ENCODE results near the gene STARD8. TPM values are rescaled to one million over a fixed set of nuclear protein-coding genes. Genes with fewer than 3 reads are reported as not detected.
"Not testable (repeated sequence)": the region's sequence is repeated elsewhere in the genome, so short reads cannot be mapped to it uniquely, and the experiment has no call there.

The STARD8 gene
- total and polyA plus RNA-seq, 2 donors (not counting 1 experiment from before 2014, with no cell fraction given): 0.33 to 0.54 TPM

- ChIA-PET CTCF (no interaction called here), POLR2A (no interaction called here)
- H4K20me1 ChIP-seq (ENCODE audit: control insufficient read depth, insufficient read depth, low read length, poor library complexity, severe bottlenecking): no peaks in the 10 kb centered on the region
- no peak for TF ChIP-seq CTCF (IDR thresholded peaks at IDR 0.05)
- no peak for TF ChIP-seq EZH2 (IDR thresholded peaks at IDR 0.05; ENCODE audit: borderline replicate concordance, insufficient read depth, low read depth, low read length, poor library complexity, severe bottlenecking)
- no peaks in the 10 kb centered on the region for H3K36me3 ChIP-seq (replicated peaks in 1 of 2; ENCODE audit: control extremely low read depth in 1 of 2, control insufficient read depth in 1 of 2, extremely low read depth in 1 of 2, insufficient read depth in 2 of 2, low read length in 1 of 2)
- H3K27ac Mint-ChIP-seq: no peak overlapping the region
- no peaks in the 10 kb centered on the region for H3K79me2 ChIP-seq (ENCODE audit: control insufficient read depth, insufficient read depth, low read length)
- no peak for ATAC-seq (ENCODE audit: low read depth)
- no peak overlapping the region for H3K4me2 ChIP-seq (replicated peaks; ENCODE audit: low read depth, low read length, poor library complexity, severe bottlenecking)
- no peaks in the 10 kb centered on the region for H3K4me1 Mint-ChIP-seq
- H3K4me1 ChIP-seq (ENCODE audit: control insufficient read depth in 2 of 2, insufficient read depth in 2 of 2, low read length in 2 of 2): no peaks in the 10 kb centered on the region
- H3K27me3 ChIP-seq (replicated peaks in 1 of 4; ENCODE audit: control extremely low read depth in 1 of 4, control insufficient read depth in 3 of 4, insufficient read depth in 4 of 4, low read length in 3 of 4): no peaks in the 10 kb centered on the region
- H3K9ac ChIP-seq (ENCODE audit: low read length): no peak overlapping the region
- no peak overlapping the region for H3K4me3 ChIP-seq (ENCODE audit: control extremely low read depth in 1 of 5, extremely low read depth in 1 of 5, insufficient read depth in 1 of 5, low read depth in 2 of 5, low read length in 4 of 5)
- DNase-seq: no peak
- 97% methylated on average over 5 of the region's 6 CpGs for WGBS (ENCODE audit: insufficient coverage)
- H3K27ac ChIP-seq (ENCODE audit: low read length in 2 of 2): no peak overlapping the region
- H3K27me3 Mint-ChIP-seq: peaks cover 5% of the 10 kb centered on the region
- intact Hi-C loops (cut with micrococcal nuclease): no loop called here
- no peak overlapping the region for H3K4me3 Mint-ChIP-seq
- no peaks in the 10 kb centered on the region for H3K9me3 ChIP-seq (ENCODE audit: control extremely low read depth in 1 of 3, control insufficient read depth in 2 of 3, insufficient read depth in 1 of 3, low read length in 2 of 3)
- H3K9me3 Mint-ChIP-seq (ENCODE audit: insufficient read depth): no peaks in the 10 kb centered on the region
- H2AFZ ChIP-seq (ENCODE audit: insufficient read depth, low read depth, low read length, poor library complexity, severe bottlenecking): no peak overlapping the region
These were observed 5.1 kb downstream of the STARD8 start for GRCh38 chrX:68652326-68653170.

GRCh38 chrX:68654693-68655092, 7.2 kb downstream of the STARD8 start:
- Mint-ChIP-seq H3K27ac (no peak overlapping the region), H3K9me3 (ENCODE audit: insufficient read depth) (no peaks in the 10 kb centered on the region), H3K4me3 (no peak overlapping the region), H3K27me3 (no peaks in the 10 kb centered on the region), H3K4me1 (no peaks in the 10 kb centered on the region)
- CTCF ChIA-PET: no interaction called here
- no peak overlapping the region for H3K4me2 ChIP-seq (replicated peaks; ENCODE audit: low read depth, low read length, poor library complexity, severe bottlenecking)
- no peak overlapping the region for H3K27ac ChIP-seq (ENCODE audit: low read length in 2 of 2)
- POLR2A ChIA-PET: no interaction called here
- H3K4me3 ChIP-seq (ENCODE audit: control extremely low read depth in 1 of 5, extremely low read depth in 1 of 5, insufficient read depth in 1 of 5, low read depth in 2 of 5, low read length in 4 of 5): no peak overlapping the region
- no peaks in the 10 kb centered on the region for H3K36me3 ChIP-seq (replicated peaks in 1 of 2; ENCODE audit: control extremely low read depth in 1 of 2, control insufficient read depth in 1 of 2, extremely low read depth in 1 of 2, insufficient read depth in 2 of 2, low read length in 1 of 2)
- no peak for DNase-seq
- no CpG with 5 or more reads among the region's 3 CpGs for WGBS (ENCODE audit: insufficient coverage)
- TF ChIP-seq EZH2 (IDR thresholded peaks at IDR 0.05; ENCODE audit: borderline replicate concordance, insufficient read depth, low read depth, low read length, poor library complexity, severe bottlenecking) (no peak), CTCF (IDR thresholded peaks at IDR 0.05) (no peak)
- intact Hi-C loops (cut with micrococcal nuclease): no loop called here
- no peaks in the 10 kb centered on the region for H3K9me3 ChIP-seq (ENCODE audit: control extremely low read depth in 1 of 3, control insufficient read depth in 2 of 3, insufficient read depth in 1 of 3, low read length in 2 of 3)
- no peak overlapping the region for H2AFZ ChIP-seq (ENCODE audit: insufficient read depth, low read depth, low read length, poor library complexity, severe bottlenecking)
- H4K20me1 ChIP-seq (ENCODE audit: control insufficient read depth, insufficient read depth, low read length, poor library complexity, severe bottlenecking): no peaks in the 10 kb centered on the region
- no peaks in the 10 kb centered on the region for H3K4me1 ChIP-seq (ENCODE audit: control insufficient read depth in 2 of 2, insufficient read depth in 2 of 2, low read length in 2 of 2)
- H3K27me3 ChIP-seq (replicated peaks in 1 of 4; ENCODE audit: control extremely low read depth in 1 of 4, control insufficient read depth in 3 of 4, insufficient read depth in 4 of 4, low read length in 3 of 4): no peaks in the 10 kb centered on the region
- H3K9ac ChIP-seq (ENCODE audit: low read length): no peak overlapping the region
- H3K79me2 ChIP-seq (ENCODE audit: control insufficient read depth, insufficient read depth, low read length): no peaks in the 10 kb centered on the region
- no peak for ATAC-seq (ENCODE audit: low read depth)

- H3K27me3 ChIP-seq (replicated peaks in 1 of 4; ENCODE audit: control extremely low read depth in 1 of 4, control insufficient read depth in 3 of 4, insufficient read depth in 4 of 4, low read length in 3 of 4); H3K4me2 ChIP-seq (replicated peaks; ENCODE audit: low read depth, low read length, poor library complexity, severe bottlenecking); H3K4me3 Mint-ChIP-seq; H3K36me3 ChIP-seq (replicated peaks in 1 of 2; ENCODE audit: control extremely low read depth in 1 of 2, control insufficient read depth in 1 of 2, extremely low read depth in 1 of 2, insufficient read depth in 2 of 2, low read length in 1 of 2); H2AFZ ChIP-seq (ENCODE audit: insufficient read depth, low read depth, low read length, poor library complexity, severe bottlenecking); H3K4me1 Mint-ChIP-seq; H3K9ac ChIP-seq (ENCODE audit: low read length); ATAC-seq (ENCODE audit: low read depth); H3K4me3 ChIP-seq (ENCODE audit: control extremely low read depth in 1 of 5, extremely low read depth in 1 of 5, insufficient read depth in 1 of 5, low read depth in 2 of 5, low read length in 4 of 5); H3K4me1 ChIP-seq (ENCODE audit: control insufficient read depth in 2 of 2, insufficient read depth in 2 of 2, low read length in 2 of 2); H3K27ac ChIP-seq (ENCODE audit: low read length in 2 of 2); H3K27me3 Mint-ChIP-seq; H3K79me2 ChIP-seq (ENCODE audit: control insufficient read depth, insufficient read depth, low read length); H3K9me3 ChIP-seq (ENCODE audit: control extremely low read depth in 1 of 3, control insufficient read depth in 2 of 3, insufficient read depth in 1 of 3, low read length in 2 of 3); DNase-seq; H3K9me3 Mint-ChIP-seq (ENCODE audit: insufficient read depth); H3K27ac Mint-ChIP-seq; CTCF ChIA-PET; intact Hi-C loops (cut with micrococcal nuclease); POLR2A ChIA-PET; H4K20me1 ChIP-seq (ENCODE audit: control insufficient read depth, insufficient read depth, low read length, poor library complexity, severe bottlenecking): not testable (repeated sequence)
- WGBS (ENCODE audit: insufficient coverage): no CpG with 5 or more reads among the region's 4 CpGs
These were observed 9.0 kb downstream of the STARD8 start for GRCh38 chrX:68656473-68656872.

All from B cell (primary cell).